Measurements from ENCODE around the gene ADRM1.

DNA sequence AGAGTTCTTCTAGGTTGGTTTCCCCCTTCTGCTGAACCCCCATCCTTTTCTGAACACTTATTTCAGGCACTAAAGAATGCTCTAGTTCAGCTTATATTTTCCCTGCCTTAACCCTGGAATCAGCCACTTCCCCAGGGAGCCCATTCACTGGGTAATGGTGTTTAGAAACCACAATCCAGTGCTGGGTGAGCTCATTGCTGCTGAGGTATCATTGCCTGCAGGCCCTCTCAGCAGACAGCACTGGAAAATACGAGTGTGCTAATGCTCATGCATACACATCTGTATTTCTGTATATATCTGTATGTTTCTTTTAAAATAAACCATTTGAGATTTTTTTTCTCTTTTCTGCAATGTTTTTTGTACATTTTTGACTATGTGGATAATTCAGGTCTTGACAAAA, 37.4 kb upstream of the ADRM1 start:
- TF ChIP-seq, protein P1, sequence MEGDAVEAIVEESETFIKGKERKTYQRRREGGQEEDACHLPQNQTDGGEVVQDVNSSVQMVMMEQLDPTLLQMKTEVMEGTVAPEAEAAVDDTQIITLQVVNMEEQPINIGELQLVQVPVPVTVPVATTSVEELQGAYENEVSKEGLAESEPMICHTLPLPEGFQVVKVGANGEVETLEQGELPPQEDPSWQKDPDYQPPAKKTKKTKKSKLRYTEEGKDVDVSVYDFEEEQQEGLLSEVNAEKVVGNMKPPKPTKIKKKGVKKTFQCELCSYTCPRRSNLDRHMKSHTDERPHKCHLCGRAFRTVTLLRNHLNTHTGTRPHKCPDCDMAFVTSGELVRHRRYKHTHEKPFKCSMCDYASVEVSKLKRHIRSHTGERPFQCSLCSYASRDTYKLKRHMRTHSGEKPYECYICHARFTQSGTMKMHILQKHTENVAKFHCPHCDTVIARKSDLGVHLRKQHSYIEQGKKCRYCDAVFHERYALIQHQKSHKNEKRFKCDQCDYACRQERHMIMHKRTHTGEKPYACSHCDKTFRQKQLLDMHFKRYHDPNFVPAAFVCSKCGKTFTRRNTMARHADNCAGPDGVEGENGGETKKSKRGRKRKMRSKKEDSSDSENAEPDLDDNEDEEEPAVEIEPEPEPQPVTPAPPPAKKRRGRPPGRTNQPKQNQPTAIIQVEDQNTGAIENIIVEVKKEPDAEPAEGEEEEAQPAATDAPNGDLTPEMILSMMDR (conservative IDR thresholded peaks at IDR 0.05; ENCODE audit: low read depth, low read length), result no peak
- no peak for TF ChIP-seq RAD21 (IDR thresholded peaks at IDR 0.05; ENCODE audit: low read length)
- TF ChIP-seq POLR2A (IDR thresholded peaks at IDR 0.05; ENCODE audit: low read depth, low read length), result no peak
- TF ChIP-seq RFX5 (IDR thresholded peaks at IDR 0.05; ENCODE audit: low read depth, low read length), result no peak
